Parathyroid adenoma (tissue), 2 donors: Measurements from ENCODE around the gene CDKN2AIP.

ENCODE experiments used
- H2AFZ ChIP-seq: fragments of 300-600 bp; sonication (generic); one replicate; pipeline ENCODE4 v1.7.0; 2017; ENCODE audit warnings: antibody characterized with exemption, mild to moderate bottlenecking
- H3K27ac ChIP-seq: fragments of 300-600 bp; sonication (generic); one replicate; pipeline ENCODE4 v1.7.0; 2017
- H3K27me3 ChIP-seq: fragments of 300-600 bp; sonication (generic); one replicate; pipeline ENCODE4 v1.7.0; 2017; ENCODE audit warnings: low read length; ENCODE audit not compliant: control insufficient read depth, insufficient read depth
- H3K36me3 ChIP-seq: fragments of 300-600 bp; sonication (generic); one replicate; pipeline ENCODE4 v1.7.0; 2017; ENCODE audit warnings: low read length; ENCODE audit not compliant: control insufficient read depth, insufficient read depth
- H3K4me1 ChIP-seq: fragments of 300-600 bp; sonication (generic); one replicate; pipeline ENCODE4 v1.7.0; 2017; ENCODE audit warnings: control low read depth
- H3K4me2 ChIP-seq: fragments of 300-600 bp; sonication (generic); one replicate; pipeline ENCODE4 v1.7.0; 2017; ENCODE audit warnings: low read length
- H3K4me3 ChIP-seq: fragments of 300-600 bp; sonication (generic); one replicate; pipeline ENCODE4 v1.7.0; 2017; ENCODE audit warnings: low read depth, low read length
- H3K79me2 ChIP-seq: fragments of 300-600 bp; sonication (generic); one replicate; pipeline ENCODE4 v1.7.0; 2017; ENCODE audit warnings: control low read depth
- H3K9ac ChIP-seq: fragments of 300-600 bp; sonication (generic); one replicate; pipeline ENCODE4 v1.7.0; 2017; ENCODE audit warnings: mild to moderate bottlenecking
- H3K9me3 ChIP-seq: fragments of 300-600 bp; sonication (generic); one replicate; pipeline ENCODE4 v1.7.0; 2017; ENCODE audit warnings: low read length; ENCODE audit not compliant: control insufficient read depth
- TF ChIP-seq, protein P1 (sequence below): fragments of 300-600 bp; sonication (generic); IDR thresholded peaks from one replicate; pipeline ENCODE4 v1.7.0; 2017; ENCODE audit warnings: antibody characterized with exemption, mild to moderate bottlenecking
- donor health status: primary hyperparathyroidism.

CDKN2AIP gene

DNA sequence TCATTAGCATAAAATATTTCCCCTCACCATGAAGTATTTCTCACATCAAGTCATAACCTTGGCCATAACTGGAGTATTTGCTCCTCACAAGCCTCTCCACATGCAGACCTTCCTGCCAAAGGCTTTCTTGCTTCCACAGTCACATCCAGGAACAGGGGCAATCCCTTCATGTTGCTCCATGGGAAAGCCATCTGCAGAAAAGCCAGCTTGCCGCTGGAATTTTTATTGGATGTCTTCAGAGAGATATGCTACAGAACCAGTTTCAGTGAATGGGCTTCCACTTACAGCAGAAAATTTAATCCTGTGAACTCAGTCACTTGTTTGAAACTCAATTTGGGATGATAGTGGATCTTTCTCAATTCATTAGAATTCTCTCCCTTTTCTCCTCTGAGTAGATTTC lies 3.2 kb upstream of the CDKN2AIP start:
- H3K9me3 ChIP-seq, result no peaks in the 10 kb centered on the region
- no peak overlapping the region for H3K9ac ChIP-seq
- peaks cover 3% of the 10 kb centered on the region for H3K4me1 ChIP-seq
- H3K27me3 ChIP-seq, result no peaks in the 10 kb centered on the region
- no peak overlapping the region for H3K4me2 ChIP-seq
- H3K36me3 ChIP-seq, result no peaks in the 10 kb centered on the region
- H3K4me3 ChIP-seq, result no peak overlapping the region
- no peak overlapping the region for H2AFZ ChIP-seq
- TF ChIP-seq, protein P1, sequence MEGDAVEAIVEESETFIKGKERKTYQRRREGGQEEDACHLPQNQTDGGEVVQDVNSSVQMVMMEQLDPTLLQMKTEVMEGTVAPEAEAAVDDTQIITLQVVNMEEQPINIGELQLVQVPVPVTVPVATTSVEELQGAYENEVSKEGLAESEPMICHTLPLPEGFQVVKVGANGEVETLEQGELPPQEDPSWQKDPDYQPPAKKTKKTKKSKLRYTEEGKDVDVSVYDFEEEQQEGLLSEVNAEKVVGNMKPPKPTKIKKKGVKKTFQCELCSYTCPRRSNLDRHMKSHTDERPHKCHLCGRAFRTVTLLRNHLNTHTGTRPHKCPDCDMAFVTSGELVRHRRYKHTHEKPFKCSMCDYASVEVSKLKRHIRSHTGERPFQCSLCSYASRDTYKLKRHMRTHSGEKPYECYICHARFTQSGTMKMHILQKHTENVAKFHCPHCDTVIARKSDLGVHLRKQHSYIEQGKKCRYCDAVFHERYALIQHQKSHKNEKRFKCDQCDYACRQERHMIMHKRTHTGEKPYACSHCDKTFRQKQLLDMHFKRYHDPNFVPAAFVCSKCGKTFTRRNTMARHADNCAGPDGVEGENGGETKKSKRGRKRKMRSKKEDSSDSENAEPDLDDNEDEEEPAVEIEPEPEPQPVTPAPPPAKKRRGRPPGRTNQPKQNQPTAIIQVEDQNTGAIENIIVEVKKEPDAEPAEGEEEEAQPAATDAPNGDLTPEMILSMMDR, result no peak
- H3K79me2 ChIP-seq, result no peaks in the 10 kb centered on the region
- H3K27ac ChIP-seq, result no peak overlapping the region

GRCh38 chr4:183443655-183444213 lies 702 bp upstream of the CDKN2AIP start:
- peak overlapping the region; percentile 65 for H2AFZ ChIP-seq
- peak overlapping the region; percentile 95 for H3K27ac ChIP-seq
- peaks cover 6% of the 10 kb centered on the region for H3K4me1 ChIP-seq
- no peaks in the 10 kb centered on the region for H3K9me3 ChIP-seq
- peak overlapping the region; percentile 78 for H3K4me3 ChIP-seq
- no peaks in the 10 kb centered on the region for H3K27me3 ChIP-seq
- no peaks in the 10 kb centered on the region for H3K79me2 ChIP-seq
- no peaks in the 10 kb centered on the region for H3K36me3 ChIP-seq
- peak overlapping the region; percentile 44 for H3K4me2 ChIP-seq
- TF ChIP-seq, protein P1, result no peak
- peak overlapping the region; percentile 97 for H3K9ac ChIP-seq

- Histone ChIP-seq H3K27ac (peak overlapping the region; percentile 95), H3K36me3 (no peaks in the 10 kb centered on the region), H3K4me3 (peak overlapping the region; percentile 78), H3K4me2 (peak overlapping the region; percentile 63), H3K4me1 (peaks cover 6% of the 10 kb centered on the region), H3K79me2 (no peaks in the 10 kb centered on the region), H2AFZ (peak overlapping the region; percentile 65), H3K27me3 (no peaks in the 10 kb centered on the region), H3K9me3 (no peaks in the 10 kb centered on the region), H3K9ac (peak overlapping the region; percentile 97)
- TF ChIP-seq, protein P1, result no peak
Measured at GRCh38 chr4:183445097-183445428, 627 bp downstream of the CDKN2AIP start.

DNA sequence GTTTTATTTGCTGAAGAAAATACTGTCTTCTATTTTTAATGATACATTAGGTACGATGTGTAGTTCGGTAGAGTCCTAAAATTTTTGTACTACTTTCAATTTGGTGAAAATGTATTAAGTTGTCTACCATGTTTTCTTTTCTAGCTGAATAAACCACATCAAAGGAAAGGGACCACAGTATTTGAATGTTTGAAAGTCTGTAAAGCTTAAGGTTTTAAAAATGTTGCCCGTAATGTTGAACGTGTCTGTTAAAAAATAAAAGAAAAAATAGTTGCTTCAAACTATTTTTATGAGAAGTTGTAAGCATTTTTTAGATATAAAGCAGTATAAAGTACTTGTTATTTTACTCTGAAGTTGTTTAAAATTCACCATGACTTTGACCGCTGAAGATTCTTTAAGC lies 3.2 kb downstream of the CDKN2AIP start:
- Histone ChIP-seq H3K4me3 (no peak overlapping the region), H3K27me3 (no peaks in the 10 kb centered on the region), H3K27ac (no peak overlapping the region), H3K9me3 (no peaks in the 10 kb centered on the region), H3K79me2 (no peaks in the 10 kb centered on the region), H3K4me2 (no peak overlapping the region), H3K36me3 (no peaks in the 10 kb centered on the region), H2AFZ (no peak overlapping the region), H3K4me1 (peaks cover 5% of the 10 kb centered on the region), H3K9ac (no peak overlapping the region)
- TF ChIP-seq, protein P1, result no peak

GRCh38 chr4:183448436-183448835 lies 4.0 kb downstream of the CDKN2AIP start:
- Histone ChIP-seq H3K27ac (no peak overlapping the region), H3K36me3 (no peaks in the 10 kb centered on the region), H3K27me3 (no peaks in the 10 kb centered on the region), H2AFZ (no peak overlapping the region), H3K79me2 (no peaks in the 10 kb centered on the region), H3K9ac (no peak overlapping the region), H3K4me3 (peak overlapping the region; percentile 11), H3K4me2 (peak overlapping the region; percentile 41), H3K4me1 (peaks cover 3% of the 10 kb centered on the region), H3K9me3 (no peaks in the 10 kb centered on the region)
- TF ChIP-seq, protein P1, result no peak
